ENCODE measurements around the gene SCARF2.
"Not testable (repeated sequence)": the region's sequence is repeated elsewhere in the genome, so short reads cannot be mapped to it uniquely, and the experiment has no call there.

SCARF2 gene

DNA sequence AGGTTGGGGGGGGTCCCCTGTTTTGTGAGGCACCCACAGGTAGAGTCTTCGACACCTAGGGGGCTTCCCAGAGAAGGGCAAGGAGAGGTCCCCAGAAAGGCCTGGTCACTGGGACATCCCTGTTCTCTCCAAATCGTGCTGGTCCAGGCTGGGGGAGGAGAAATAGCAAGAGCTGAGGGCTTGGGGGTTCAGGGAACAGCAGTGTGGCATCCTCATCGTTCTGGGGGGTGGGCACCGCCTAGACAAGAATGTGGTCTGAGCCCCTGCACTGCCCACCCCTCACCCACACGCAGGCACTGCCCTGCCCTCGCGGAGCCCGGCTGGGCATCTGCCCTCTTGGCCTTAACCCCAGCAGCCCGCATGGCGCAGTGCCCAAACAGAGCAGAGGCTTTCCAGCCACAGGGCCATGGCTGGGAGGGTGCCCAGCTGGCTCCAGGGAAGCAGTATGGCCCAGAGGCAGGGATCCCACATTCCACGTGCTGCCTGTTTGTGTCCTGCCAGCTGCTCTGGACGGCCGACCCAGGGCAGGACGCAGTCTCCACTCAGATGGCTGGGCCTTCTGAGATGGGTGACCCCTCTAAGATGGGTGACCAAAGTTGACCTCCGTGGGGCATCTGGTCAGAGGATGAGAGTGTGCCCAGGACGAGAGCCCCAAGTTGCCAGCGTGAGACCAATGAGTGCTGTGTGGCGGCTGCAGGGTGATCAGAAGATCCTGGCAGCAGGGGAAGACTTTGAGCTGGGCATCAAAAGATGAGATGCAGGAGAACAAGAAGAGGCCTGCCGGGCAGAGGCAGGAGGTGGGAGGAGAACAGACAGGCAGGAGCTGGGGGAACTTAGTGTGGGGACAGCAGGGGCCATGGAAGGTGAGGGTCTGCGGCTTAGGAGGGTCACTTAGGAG is 14.4 kb downstream of the SCARF2 start:
- peak overlapping the region; percentile 52 for H3K27ac ChIP-seq (ENCODE audit: low read depth, low read length)
- no peak overlapping the region for H3K9ac ChIP-seq (ENCODE audit: low read length)

GRCh38 chr22:20422271-20423007 is 15.2 kb downstream of the SCARF2 start:
- peak overlapping the region; percentile 52 for H3K27ac ChIP-seq (ENCODE audit: low read depth, low read length)

More for the DNA sequence above, 14.4 kb downstream of the SCARF2 start:
- Histone ChIP-seq H3K4me1 (ENCODE audit: insufficient read depth, low read length) (peaks cover 27% of the 10 kb centered on the region), H3K27me3 (ENCODE audit: control insufficient read depth in 1 of 2, insufficient read depth in 2 of 2, low read length in 2 of 2) (no peaks in the 10 kb centered on the region), H3K36me3 (ENCODE audit: insufficient read depth, low read length) (peaks cover 10% of the 10 kb centered on the region), H3K9me3 (ENCODE audit: low read length) (no peaks in the 10 kb centered on the region), H3K4me3 (ENCODE audit: low read depth in 1 of 2, low read length in 2 of 2) (no peak overlapping the region)

DNA sequence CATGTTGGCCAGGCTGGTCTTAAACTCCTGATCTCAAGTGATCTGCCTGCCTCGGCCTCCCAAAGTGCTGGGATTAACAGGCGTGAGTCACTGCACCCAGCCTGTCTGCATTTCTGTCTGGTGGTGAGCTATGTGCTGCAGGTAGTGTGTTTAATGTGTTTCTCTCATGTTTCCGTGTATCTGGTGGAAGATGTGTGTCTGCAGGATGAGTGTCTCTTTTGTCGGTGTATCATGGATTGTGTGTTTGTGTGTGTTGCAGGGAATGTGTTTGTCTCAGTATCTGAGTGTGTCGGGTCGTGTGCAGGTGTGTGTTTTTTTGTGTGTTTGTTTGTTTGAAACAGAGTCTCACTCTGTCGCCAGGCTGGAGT is 16.1 kb downstream of the SCARF2 start:
- Histone ChIP-seq H3K27me3 (ENCODE audit: control insufficient read depth in 1 of 2, insufficient read depth in 2 of 2, low read length in 2 of 2) (no peaks in the 10 kb centered on the region), H3K27ac (ENCODE audit: low read depth, low read length) (no peak overlapping the region), H3K36me3 (ENCODE audit: insufficient read depth, low read length) (no peaks in the 10 kb centered on the region), H3K4me1 (ENCODE audit: insufficient read depth, low read length) (peaks cover 27% of the 10 kb centered on the region), H3K9ac (ENCODE audit: low read length) (no peak overlapping the region), H3K4me3 (ENCODE audit: low read depth in 1 of 2, low read length in 2 of 2) (no peak overlapping the region), H3K9me3 (ENCODE audit: low read length) (no peaks in the 10 kb centered on the region)

More at GRCh38 chr22:20422271-20423007, 15.2 kb downstream of the SCARF2 start:
- H3K27me3 ChIP-seq (ENCODE audit: control insufficient read depth in 1 of 2, insufficient read depth in 2 of 2, low read length in 2 of 2): no peaks in the 10 kb centered on the region
- H3K4me3 ChIP-seq (ENCODE audit: low read depth in 1 of 2, low read length in 2 of 2): no peak overlapping the region
- H3K4me1 ChIP-seq (ENCODE audit: insufficient read depth, low read length): peaks cover 27% of the 10 kb centered on the region
- H3K9ac ChIP-seq (ENCODE audit: low read length): no peak overlapping the region
- peaks cover 5% of the 10 kb centered on the region for H3K36me3 ChIP-seq (ENCODE audit: insufficient read depth, low read length)
- no peaks in the 10 kb centered on the region for H3K9me3 ChIP-seq (ENCODE audit: low read length)

DNA sequence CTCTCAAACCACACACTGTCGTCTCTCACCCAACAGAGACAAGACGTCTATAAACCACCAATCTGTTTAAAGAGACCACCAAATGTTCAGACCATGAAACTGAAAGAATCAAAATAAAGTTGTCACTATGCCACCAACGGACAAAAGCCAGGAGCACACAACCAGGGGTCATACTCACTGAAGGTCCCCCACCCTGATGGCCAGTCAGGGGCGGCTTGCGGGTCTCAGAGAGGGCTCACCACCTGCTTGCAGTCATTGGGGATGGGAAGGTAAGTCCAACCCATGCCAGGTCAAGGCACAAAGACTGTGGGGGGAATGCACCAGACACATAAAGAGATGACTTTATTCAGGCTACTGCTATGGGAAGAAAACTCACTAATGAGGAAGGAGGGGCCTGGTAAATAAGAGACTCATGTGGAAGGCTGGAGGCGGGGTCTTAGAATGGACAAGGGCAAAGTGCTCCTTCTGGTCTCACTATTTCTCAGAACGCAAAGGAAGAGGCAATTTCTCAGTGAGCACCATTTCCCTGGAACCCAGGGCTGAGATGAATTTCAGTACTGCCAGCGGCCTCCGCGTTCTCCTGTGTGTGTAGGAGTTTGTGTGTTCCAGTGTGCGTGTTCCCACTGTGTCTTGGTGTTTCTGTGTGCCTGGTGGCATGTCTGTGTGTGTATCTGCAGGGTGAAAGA is 17.3 kb downstream of the SCARF2 start:
- H3K9me3 ChIP-seq (ENCODE audit: low read length): no peaks in the 10 kb centered on the region
- H3K27me3 ChIP-seq (ENCODE audit: control insufficient read depth in 1 of 2, insufficient read depth in 2 of 2, low read length in 2 of 2): no peaks in the 10 kb centered on the region
- H3K27ac ChIP-seq (ENCODE audit: low read depth, low read length): no peak overlapping the region
- no peaks in the 10 kb centered on the region for H3K36me3 ChIP-seq (ENCODE audit: insufficient read depth, low read length)
- peaks cover 27% of the 10 kb centered on the region for H3K4me1 ChIP-seq (ENCODE audit: insufficient read depth, low read length)
- no peak overlapping the region for H3K9ac ChIP-seq (ENCODE audit: low read length)
- H3K4me3 ChIP-seq (ENCODE audit: low read depth in 1 of 2, low read length in 2 of 2): no peak overlapping the region

GRCh38 chr22:20419664-20419951 is 18.0 kb downstream of the SCARF2 start:
- Histone ChIP-seq H3K4me3 (ENCODE audit: low read depth in 1 of 2, low read length in 2 of 2) (no peak overlapping the region), H3K36me3 (ENCODE audit: insufficient read depth, low read length) (no peaks in the 10 kb centered on the region), H3K4me1 (ENCODE audit: insufficient read depth, low read length) (peaks cover 26% of the 10 kb centered on the region), H3K9me3 (ENCODE audit: low read length) (no peaks in the 10 kb centered on the region), H3K9ac (ENCODE audit: low read length) (no peak overlapping the region), H3K27me3 (ENCODE audit: control insufficient read depth in 1 of 2, insufficient read depth in 2 of 2, low read length in 2 of 2) (no peaks in the 10 kb centered on the region), H3K27ac (ENCODE audit: low read depth, low read length) (no peak overlapping the region)

GRCh38 chr22:20418211-20418788 is 19.3 kb downstream of the SCARF2 start:
- Histone ChIP-seq H3K27me3 (ENCODE audit: control insufficient read depth in 1 of 2, insufficient read depth in 2 of 2, low read length in 2 of 2) (no peaks in the 10 kb centered on the region), H3K36me3 (ENCODE audit: insufficient read depth, low read length) (no peaks in the 10 kb centered on the region), H3K9ac (ENCODE audit: low read length) (no peak overlapping the region), H3K27ac (ENCODE audit: low read depth, low read length) (no peak overlapping the region), H3K4me1 (ENCODE audit: insufficient read depth, low read length) (peaks cover 13% of the 10 kb centered on the region), H3K9me3 (ENCODE audit: low read length) (no peaks in the 10 kb centered on the region), H3K4me3 (ENCODE audit: low read depth in 1 of 2, low read length in 2 of 2) (peak overlapping the region; percentile 16 to 46)

DNA sequence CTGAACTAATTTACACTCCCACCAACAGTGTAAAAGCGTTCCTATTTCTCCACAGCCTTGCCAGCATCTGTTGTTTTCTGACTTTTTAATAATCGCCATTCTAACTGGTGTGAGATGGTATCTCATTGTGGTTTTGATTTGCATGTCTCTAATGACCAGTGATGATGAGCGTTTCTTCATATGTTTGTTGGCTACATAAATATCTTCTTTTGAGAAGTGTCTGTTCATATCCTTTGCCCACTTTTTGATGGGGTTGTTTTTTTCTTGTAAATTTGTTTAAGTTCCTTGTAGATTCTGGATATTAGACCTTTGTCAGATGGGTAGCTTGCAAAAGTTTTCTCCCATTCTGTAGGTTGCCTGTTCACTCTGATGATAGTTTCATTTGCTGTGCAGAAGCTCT is 21.9 kb downstream of the SCARF2 start:
- not testable (repeated sequence) for H3K27ac ChIP-seq (ENCODE audit: low read depth, low read length); H3K4me1 ChIP-seq (ENCODE audit: insufficient read depth, low read length); H3K4me3 ChIP-seq (ENCODE audit: low read depth in 1 of 2, low read length in 2 of 2); H3K9ac ChIP-seq (ENCODE audit: low read length); H3K9me3 ChIP-seq (ENCODE audit: low read length); H3K36me3 ChIP-seq (ENCODE audit: insufficient read depth, low read length); H3K27me3 ChIP-seq (ENCODE audit: control insufficient read depth in 1 of 2, insufficient read depth in 2 of 2, low read length in 2 of 2)

GRCh38 chr22:20415241-20415640 is 22.4 kb downstream of the SCARF2 start:
- not testable (repeated sequence) for H3K9ac ChIP-seq (ENCODE audit: low read length); H3K27me3 ChIP-seq (ENCODE audit: control insufficient read depth in 1 of 2, insufficient read depth in 2 of 2, low read length in 2 of 2); H3K4me3 ChIP-seq (ENCODE audit: low read depth in 1 of 2, low read length in 2 of 2); H3K4me1 ChIP-seq (ENCODE audit: insufficient read depth, low read length); H3K27ac ChIP-seq (ENCODE audit: low read depth, low read length); H3K36me3 ChIP-seq (ENCODE audit: insufficient read depth, low read length); H3K9me3 ChIP-seq (ENCODE audit: low read length)

DNA sequence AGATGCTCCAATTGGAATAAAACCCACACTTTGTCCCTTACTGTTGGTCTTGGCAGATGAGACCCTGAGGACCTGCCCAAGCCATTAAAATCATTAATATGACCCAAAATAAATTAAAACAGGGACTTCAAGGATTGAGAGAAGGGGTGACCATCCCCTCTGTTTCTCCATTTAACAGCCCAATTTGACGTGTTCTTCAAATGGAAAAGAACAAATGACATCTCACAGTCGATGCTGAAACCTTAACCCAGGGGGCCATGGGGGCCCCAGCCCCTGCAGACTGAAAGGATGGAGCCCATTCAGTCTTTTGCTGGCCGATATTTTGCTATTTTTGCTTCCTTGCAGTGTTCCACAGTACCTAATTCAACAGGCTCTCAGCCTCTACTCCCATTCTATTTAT is 23.2 kb downstream of the SCARF2 start:
- Histone ChIP-seq H3K4me1 (ENCODE audit: insufficient read depth, low read length) (no peaks in the 10 kb centered on the region), H3K27me3 (ENCODE audit: control insufficient read depth in 1 of 2, insufficient read depth in 2 of 2, low read length in 2 of 2) (no peaks in the 10 kb centered on the region)

GRCh38 chr22:20414059-20414440 is 23.6 kb downstream of the SCARF2 start:
- no peak overlapping the region for H3K4me3 ChIP-seq (ENCODE audit: low read depth in 1 of 2, low read length in 2 of 2)
- no peak overlapping the region for H3K27ac ChIP-seq (ENCODE audit: low read depth, low read length)
- no peak overlapping the region for H3K9ac ChIP-seq (ENCODE audit: low read length)
- H3K4me1 ChIP-seq (ENCODE audit: insufficient read depth, low read length): no peaks in the 10 kb centered on the region
- no peaks in the 10 kb centered on the region for H3K27me3 ChIP-seq (ENCODE audit: control insufficient read depth in 1 of 2, insufficient read depth in 2 of 2, low read length in 2 of 2)
- H3K9me3 ChIP-seq (ENCODE audit: low read length): no peaks in the 10 kb centered on the region
- H3K36me3 ChIP-seq (ENCODE audit: insufficient read depth, low read length): no peaks in the 10 kb centered on the region

More for the DNA sequence above, 23.2 kb downstream of the SCARF2 start:
- Histone ChIP-seq H3K9ac (ENCODE audit: low read length) (no peak overlapping the region), H3K9me3 (ENCODE audit: low read length) (no peaks in the 10 kb centered on the region), H3K4me3 (ENCODE audit: low read depth in 1 of 2, low read length in 2 of 2) (no peak overlapping the region), H3K36me3 (ENCODE audit: insufficient read depth, low read length) (no peaks in the 10 kb centered on the region), H3K27ac (ENCODE audit: low read depth, low read length) (no peak overlapping the region)

Measured in muscle layer of colon (tissue), 2 donors.